Hepatocyte (in vitro differentiated cells): ENCODE results near the gene ITPR2.

Experiments used
- EZH2 ChIP-seq: fragments of 200-600 bp; sonication (generic); IDR thresholded peaks from 2 replicates; pipeline ENCODE4 v1.6.1; 2016; ENCODE audit warnings: antibody characterized with exemption, mild to moderate bottlenecking, borderline replicate concordance
- EZH2phosphoT487 ChIP-seq: fragments of 200-600 bp; sonication (generic); IDR thresholded peaks from one replicate; pipeline ENCODE4 v1.6.1; 2018; ENCODE audit warnings: antibody characterized with exemption, mild to moderate bottlenecking, low read depth, moderate library complexity; ENCODE audit not compliant: unreplicated experiment, severe bottlenecking
- TF ChIP-seq, protein P1 (sequence below): fragments of 200-600 bp; sonication (generic); IDR thresholded peaks from 2 replicates; pipeline ENCODE4 v1.5.1; 2016; ENCODE audit warnings: antibody characterized with exemption, mild to moderate bottlenecking; ENCODE audit not compliant: poor library complexity

DNA sequence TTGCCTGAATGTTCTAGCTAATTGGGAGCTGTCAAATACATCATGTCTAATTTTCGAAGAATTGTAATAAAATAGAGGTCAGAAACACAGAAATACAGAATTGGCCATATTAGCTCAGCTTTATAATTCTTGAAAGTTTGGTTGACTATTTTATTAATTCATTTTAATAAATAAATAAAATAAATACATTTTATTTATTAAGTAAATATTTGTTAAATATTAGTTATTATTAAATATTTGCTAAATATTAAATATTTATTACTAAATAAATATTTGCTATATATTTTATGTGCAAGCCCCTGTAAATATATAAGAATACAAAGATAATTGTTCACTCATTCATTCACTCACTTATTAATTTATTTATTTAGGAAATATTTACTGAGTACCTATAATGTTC lies 406.3 kb downstream of the ITPR2 start:
- TF ChIP-seq, protein P1, sequence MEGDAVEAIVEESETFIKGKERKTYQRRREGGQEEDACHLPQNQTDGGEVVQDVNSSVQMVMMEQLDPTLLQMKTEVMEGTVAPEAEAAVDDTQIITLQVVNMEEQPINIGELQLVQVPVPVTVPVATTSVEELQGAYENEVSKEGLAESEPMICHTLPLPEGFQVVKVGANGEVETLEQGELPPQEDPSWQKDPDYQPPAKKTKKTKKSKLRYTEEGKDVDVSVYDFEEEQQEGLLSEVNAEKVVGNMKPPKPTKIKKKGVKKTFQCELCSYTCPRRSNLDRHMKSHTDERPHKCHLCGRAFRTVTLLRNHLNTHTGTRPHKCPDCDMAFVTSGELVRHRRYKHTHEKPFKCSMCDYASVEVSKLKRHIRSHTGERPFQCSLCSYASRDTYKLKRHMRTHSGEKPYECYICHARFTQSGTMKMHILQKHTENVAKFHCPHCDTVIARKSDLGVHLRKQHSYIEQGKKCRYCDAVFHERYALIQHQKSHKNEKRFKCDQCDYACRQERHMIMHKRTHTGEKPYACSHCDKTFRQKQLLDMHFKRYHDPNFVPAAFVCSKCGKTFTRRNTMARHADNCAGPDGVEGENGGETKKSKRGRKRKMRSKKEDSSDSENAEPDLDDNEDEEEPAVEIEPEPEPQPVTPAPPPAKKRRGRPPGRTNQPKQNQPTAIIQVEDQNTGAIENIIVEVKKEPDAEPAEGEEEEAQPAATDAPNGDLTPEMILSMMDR: no peak
- TF ChIP-seq EZH2phosphoT487: no peak
- TF ChIP-seq EZH2: no peak
